ENCODE data around the gene GAA. TPM values are rescaled to one million over a fixed set of nuclear protein-coding genes. Genes with fewer than 3 reads are reported as not detected.
A peak's percentile ranks its signal among the peaks of the same experiment; 100 is the strongest.
"Not testable (repeated sequence)": the region's sequence is repeated elsewhere in the genome, so short reads cannot be mapped to it uniquely, and the experiment has no call there.

The GAA gene
- total RNA-seq, 2 donors from 2014 or later, result 15.0 to 33.0 TPM

GRCh38 chr17:80152081-80152702 lies 50.8 kb downstream of the GAA start:
- H3K9me3 Mint-ChIP-seq, result peaks cover 5% of the 10 kb centered on the region
- H3K4me3 Mint-ChIP-seq, result peak overlapping the region; percentile 16
- ATAC-seq (replicated peaks), result peak; percentile 32
- peak overlapping the region; percentile 81 for H3K27ac Mint-ChIP-seq
- no peaks in the 10 kb centered on the region for H3K27me3 Mint-ChIP-seq
- H3K4me1 Mint-ChIP-seq, result peaks cover 8% of the 10 kb centered on the region
- peaks cover 2% of the 10 kb centered on the region for H3K36me3 Mint-ChIP-seq (ENCODE audit: low read depth)

GRCh38 chr17:80153004-80153403 lies 51.6 kb downstream of the GAA start:
- peak overlapping the region; percentile 81 for H3K27ac Mint-ChIP-seq
- no peaks in the 10 kb centered on the region for H3K36me3 Mint-ChIP-seq (ENCODE audit: low read depth)
- H3K4me1 Mint-ChIP-seq, result peaks cover 8% of the 10 kb centered on the region
- no peak for ATAC-seq (replicated peaks)
- peaks cover 5% of the 10 kb centered on the region for H3K9me3 Mint-ChIP-seq
- H3K27me3 Mint-ChIP-seq, result no peaks in the 10 kb centered on the region
- H3K4me3 Mint-ChIP-seq, result no peak overlapping the region

- H3K4me1 Mint-ChIP-seq, result peaks cover 8% of the 10 kb centered on the region
- H3K27me3 Mint-ChIP-seq, result no peaks in the 10 kb centered on the region
- ATAC-seq (replicated peaks), result no peak
- H3K4me3 Mint-ChIP-seq, result no peak overlapping the region
- no peaks in the 10 kb centered on the region for H3K36me3 Mint-ChIP-seq (ENCODE audit: low read depth)
- H3K9me3 Mint-ChIP-seq, result peaks cover 5% of the 10 kb centered on the region
- H3K27ac Mint-ChIP-seq, result no peak overlapping the region
These were observed 52.8 kb downstream of the GAA start for GRCh38 chr17:80154166-80154565.

GRCh38 chr17:80155600-80155999 lies 54.2 kb downstream of the GAA start:
- not testable (repeated sequence) for H3K27ac Mint-ChIP-seq; H3K36me3 Mint-ChIP-seq (ENCODE audit: low read depth); H3K4me3 Mint-ChIP-seq; H3K4me1 Mint-ChIP-seq; ATAC-seq (replicated peaks); H3K9me3 Mint-ChIP-seq
- H3K27me3 Mint-ChIP-seq, result peaks cover 14% of the 10 kb centered on the region

- Mint-ChIP-seq H3K36me3 (ENCODE audit: low read depth) (no peaks in the 10 kb centered on the region), H3K4me1 (no peaks in the 10 kb centered on the region), H3K4me3 (no peak overlapping the region), H3K27me3 (peaks cover 17% of the 10 kb centered on the region), H3K27ac (no peak overlapping the region), H3K9me3 (peaks cover 5% of the 10 kb centered on the region)
- no peak for ATAC-seq (replicated peaks)
These were observed 57.5 kb downstream of the GAA start for GRCh38 chr17:80158846-80159245.

- peaks cover 22% of the 10 kb centered on the region for H3K27me3 Mint-ChIP-seq
These were observed 59.2 kb downstream of the GAA start for GRCh38 chr17:80160536-80160935.

GRCh38 chr17:80163336-80163735 lies 62.0 kb downstream of the GAA start:
- H3K4me1 Mint-ChIP-seq, result no peaks in the 10 kb centered on the region
- no peak overlapping the region for H3K4me3 Mint-ChIP-seq
- no peaks in the 10 kb centered on the region for H3K9me3 Mint-ChIP-seq
- peaks cover 22% of the 10 kb centered on the region for H3K27me3 Mint-ChIP-seq
- no peak overlapping the region for H3K27ac Mint-ChIP-seq
- no peak for ATAC-seq (replicated peaks)
- H3K36me3 Mint-ChIP-seq (ENCODE audit: low read depth), result no peaks in the 10 kb centered on the region

More at GRCh38 chr17:80160536-80160935, 59.2 kb downstream of the GAA start:
- Mint-ChIP-seq H3K4me3 (no peak overlapping the region), H3K4me1 (no peaks in the 10 kb centered on the region), H3K9me3 (peaks cover 5% of the 10 kb centered on the region), H3K36me3 (ENCODE audit: low read depth) (no peaks in the 10 kb centered on the region), H3K27ac (no peak overlapping the region)
- no peak for ATAC-seq (replicated peaks)

- H3K36me3 Mint-ChIP-seq (ENCODE audit: low read depth), result no peaks in the 10 kb centered on the region
- H3K4me1 Mint-ChIP-seq, result no peaks in the 10 kb centered on the region
- H3K4me3 Mint-ChIP-seq, result no peak overlapping the region
- no peak overlapping the region for H3K27ac Mint-ChIP-seq
- H3K27me3 Mint-ChIP-seq, result peaks cover 27% of the 10 kb centered on the region
- no peak for ATAC-seq (replicated peaks)
- no peaks in the 10 kb centered on the region for H3K9me3 Mint-ChIP-seq
These were observed 62.8 kb downstream of the GAA start for GRCh38 chr17:80164185-80164584.

GRCh38 chr17:80166446-80166845 lies 65.1 kb downstream of the GAA start:
- Mint-ChIP-seq H3K27me3 (peaks cover 14% of the 10 kb centered on the region), H3K4me1 (no peaks in the 10 kb centered on the region), H3K36me3 (ENCODE audit: low read depth) (no peaks in the 10 kb centered on the region), H3K9me3 (no peaks in the 10 kb centered on the region), H3K27ac (no peak overlapping the region), H3K4me3 (no peak overlapping the region)
- ATAC-seq (replicated peaks), result no peak

- Mint-ChIP-seq H3K4me3 (no peak overlapping the region), H3K4me1 (no peaks in the 10 kb centered on the region), H3K27ac (no peak overlapping the region), H3K27me3 (peaks cover 14% of the 10 kb centered on the region), H3K36me3 (ENCODE audit: low read depth) (no peaks in the 10 kb centered on the region), H3K9me3 (no peaks in the 10 kb centered on the region)
- no peak for ATAC-seq (replicated peaks)
These were observed 67.0 kb downstream of the GAA start for GRCh38 chr17:80168371-80168770.

- no peak overlapping the region for H3K27ac Mint-ChIP-seq
- no peak for ATAC-seq (replicated peaks)
- peaks cover 13% of the 10 kb centered on the region for H3K27me3 Mint-ChIP-seq
- H3K36me3 Mint-ChIP-seq (ENCODE audit: low read depth), result no peaks in the 10 kb centered on the region
- H3K4me1 Mint-ChIP-seq, result no peaks in the 10 kb centered on the region
- H3K9me3 Mint-ChIP-seq, result no peaks in the 10 kb centered on the region
- H3K4me3 Mint-ChIP-seq, result no peak overlapping the region
These were observed 67.7 kb downstream of the GAA start for GRCh38 chr17:80169107-80169506.

Other genes with a start within 250 kb of the GAA start
- 1 to 10 TPM; 1.6 to 1.8 TPM for gene TBC1D16, start 65.7 kb upstream of the GAA start, total RNA-seq
- under 1 TPM in 1 of 2 donors, not detected in 1; 0.69 TPM for gene CCDC40, start 64.9 kb upstream of the GAA start, total RNA-seq
- gene EIF4A3, start 45.5 kb downstream of the GAA start, total RNA-seq, result 100 to 1,000 TPM; 141 to 182 TPM
- not detected for gene CARD14, start 68.4 kb downstream of the GAA start, total RNA-seq
- gene SGSH, start 118.8 kb downstream of the GAA start, total RNA-seq, result 10 to 100 TPM; 45.7 to 63.6 TPM
- 10 to 100 TPM; 23.5 to 37.3 TPM for gene SLC26A11, start 118.8 kb downstream of the GAA start, total RNA-seq
- gene RNF213, start 159.3 kb downstream of the GAA start, total RNA-seq, result 1,000 to 10,000 TPM; 1,022 to 1,405 TPM